ENCODE measurements around the gene SH2D1B.

- TF ChIP-seq CTCF (IDR thresholded peaks at IDR 0.05; ENCODE audit: low read length) (no peak), EZH2 (IDR thresholded peaks at IDR 0.05; ENCODE audit: borderline replicate concordance, low read length) (no peak)
Observed at GRCh38 chr1:162365284-162366020, 46.5 kb downstream of the SH2D1B start.

Data from OCI-LY1 (cell line).